Right lobe of liver (tissue), 4 donors: ENCODE results near the gene ZNF697.

ENCODE experiments used
- CTCF ChIP-seq, 4 donors: fragments of 200-600 bp in 3 of 4; fragments of 450-650 bp in 1 of 4; IDR thresholded peaks; one replicate each; pipeline versions ENCODE4 v1.5.1 to v1.8.0; 2016 to 2022; ENCODE audit warnings: antibody characterized with exemption in 4 of 4, mild to moderate bottlenecking in 2 of 4
- POLR2A ChIP-seq: fragments of 450-650 bp; IDR thresholded peaks from one replicate; pipeline ENCODE4 v1.6.1; 2017; ENCODE audit warnings: antibody characterized with exemption, mild to moderate bottlenecking
- donor health status: DM: no; HTN: no; CAD: no.
- donor health status: DM: no; HTN: no; CAD: no.
- donor health status: DM: no; HTN: yes; CAD: no.

GRCh38 chr1:119667173-119667572 is 19.1 kb upstream of the ZNF697 start:
- TF ChIP-seq POLR2A = no peak
- no peak for TF ChIP-seq CTCF (IDR thresholded peaks at IDR 0.05)
